GM04504 (cell line): ENCODE measurements around the gene PRKAR2A.

ENCODE experiments used
- DNase-seq: peaks from one replicate; pipeline ENCODE4 v3.0.0-alpha.2; 2012; ENCODE audit warnings: low read depth

PRKAR2A gene

DNA sequence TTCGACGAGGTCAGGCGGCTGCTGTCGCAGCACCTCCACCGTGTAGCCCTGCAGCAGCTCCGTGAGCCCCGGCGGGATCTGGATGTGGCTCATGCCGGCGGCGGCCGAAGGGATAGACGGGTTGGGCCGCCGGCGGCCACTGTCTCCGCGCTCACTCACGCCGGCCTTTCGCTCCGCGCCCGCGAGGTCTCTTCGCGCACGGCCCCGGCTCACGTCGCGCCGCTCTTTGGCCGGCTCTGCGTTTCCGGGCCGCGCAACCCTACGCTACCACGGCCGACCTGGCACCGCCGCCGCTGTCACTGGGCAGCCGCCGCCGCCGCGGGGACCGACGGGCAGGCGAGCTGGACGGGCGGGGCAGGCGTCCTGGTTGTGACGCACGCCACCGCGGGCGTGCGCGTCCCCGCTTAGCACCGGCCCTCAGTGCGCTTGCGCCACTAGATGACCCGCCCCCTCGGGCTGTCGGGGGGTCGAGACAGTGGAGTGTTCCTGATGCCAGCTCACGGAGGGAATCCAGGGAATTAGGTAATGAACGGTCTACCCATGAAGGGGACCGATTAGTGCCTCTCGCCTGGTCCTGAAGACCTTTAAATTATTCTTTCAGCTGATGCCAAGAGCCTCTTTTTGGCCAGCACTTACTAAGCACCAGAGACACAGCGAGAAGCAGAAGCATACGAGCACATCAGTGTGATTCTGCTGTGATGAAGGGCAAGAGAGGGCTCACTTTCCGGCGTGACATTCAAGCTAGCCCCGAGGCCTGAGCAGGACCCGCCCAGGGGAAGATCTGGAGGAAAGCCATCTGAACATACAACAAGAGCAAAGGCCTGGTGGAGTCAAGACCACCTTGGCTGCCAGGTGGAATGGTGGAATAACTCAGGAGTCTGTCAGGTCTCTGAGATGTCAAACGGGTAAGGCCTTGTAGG is at the start of gene PRKAR2A:
TSS of gene PRKAR2A (minus strand) at position 371 of the 920 bp plus-strand sequence. CDS start at position 93, 278 bp downstream.
- DNase-seq = peak; percentile 75

DNA sequence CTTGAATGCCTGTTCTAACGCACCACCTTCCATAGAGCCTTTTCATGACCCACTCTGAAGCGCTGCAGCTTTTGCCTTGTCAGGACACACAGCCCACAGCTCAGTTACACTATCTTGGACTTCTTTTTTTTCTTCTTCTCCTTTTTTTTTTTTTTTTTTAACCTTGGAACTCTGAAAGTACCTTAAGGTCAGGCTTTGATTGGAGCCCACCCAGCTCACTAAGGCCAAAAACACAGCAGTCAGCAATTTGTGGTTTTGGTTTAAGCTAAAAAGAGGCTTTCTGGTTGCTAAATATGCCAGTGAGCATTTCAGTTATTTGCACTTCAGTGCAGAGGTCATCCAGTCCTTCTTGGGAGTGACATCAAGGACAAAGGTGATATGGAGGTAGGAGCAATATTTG is 49.3 kb upstream of the PRKAR2A start:
- no peak for DNase-seq

GRCh38 chr3:48894516-48894915 is 46.8 kb upstream of the PRKAR2A start:
- DNase-seq = no peak

DNA sequence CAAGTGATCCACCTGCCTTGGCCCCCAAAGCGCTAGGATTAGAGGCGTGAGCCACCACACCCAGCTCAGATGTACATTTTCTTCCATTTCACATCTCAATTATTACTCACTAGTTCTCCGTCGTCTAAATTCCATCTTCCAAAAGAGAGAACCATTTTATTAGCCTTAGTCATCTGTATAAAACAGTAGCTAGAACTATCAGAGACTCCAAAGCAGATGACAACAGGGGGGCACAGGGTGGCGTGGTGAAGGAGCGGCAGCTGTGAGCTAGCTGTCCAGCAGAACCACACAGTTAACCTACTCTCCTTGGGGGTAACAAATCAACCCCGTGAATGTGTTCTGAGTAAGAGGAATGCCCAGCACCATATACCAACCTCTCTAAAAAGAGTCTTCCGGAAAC is 43.9 kb upstream of the PRKAR2A start:
- DNase-seq = no peak

- DNase-seq = no peak
These were observed 38.1 kb upstream of the PRKAR2A start for GRCh38 chr3:48885753-48886152.

GRCh38 chr3:48881652-48882114 is 34.0 kb upstream of the PRKAR2A start:
- no peak for DNase-seq

- no peak for DNase-seq
These were observed 33.3 kb upstream of the PRKAR2A start for GRCh38 chr3:48881006-48881405.

DNA sequence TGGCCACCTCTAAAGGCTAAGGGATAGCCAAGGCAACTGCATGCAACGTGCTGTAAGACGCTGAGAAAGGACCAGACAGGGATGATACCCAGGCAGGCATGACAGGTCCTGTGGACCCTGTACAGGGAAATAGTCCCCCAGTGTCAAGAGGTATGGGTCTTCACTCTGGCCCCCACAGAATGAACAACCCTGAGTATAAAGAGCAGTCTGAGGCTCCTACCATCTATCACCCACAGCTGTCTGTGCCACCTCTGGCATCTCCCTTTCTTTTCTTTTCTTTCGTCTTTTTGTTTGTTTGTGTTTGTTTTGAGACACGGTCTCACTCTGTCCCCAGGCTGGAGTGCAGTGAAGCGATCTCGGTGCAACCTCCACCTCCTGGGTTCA is 32.3 kb upstream of the PRKAR2A start:
- no peak for DNase-seq

- no peak for DNase-seq
These were observed 31.8 kb upstream of the PRKAR2A start for GRCh38 chr3:48879307-48879993.

DNA sequence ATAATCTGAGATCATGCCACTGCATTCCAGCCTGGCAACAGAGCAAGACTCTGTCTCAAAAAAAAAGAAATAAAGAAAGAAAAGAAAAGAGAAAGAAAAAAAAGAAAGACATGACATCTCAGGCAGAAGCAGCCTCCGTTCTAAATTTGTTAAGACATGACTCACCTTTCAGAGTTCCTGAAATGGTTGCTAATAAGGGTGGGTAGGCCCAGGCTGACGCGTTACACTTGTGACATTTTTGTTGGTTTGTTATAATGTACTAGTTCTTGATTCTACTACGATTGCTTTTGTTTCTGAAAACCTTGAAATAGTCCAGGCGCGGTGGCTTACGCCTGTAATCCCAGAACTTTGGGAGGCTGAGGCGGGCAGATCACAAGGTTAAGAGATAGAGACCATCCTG is 30.0 kb upstream of the PRKAR2A start:
- no peak for DNase-seq

DNA sequence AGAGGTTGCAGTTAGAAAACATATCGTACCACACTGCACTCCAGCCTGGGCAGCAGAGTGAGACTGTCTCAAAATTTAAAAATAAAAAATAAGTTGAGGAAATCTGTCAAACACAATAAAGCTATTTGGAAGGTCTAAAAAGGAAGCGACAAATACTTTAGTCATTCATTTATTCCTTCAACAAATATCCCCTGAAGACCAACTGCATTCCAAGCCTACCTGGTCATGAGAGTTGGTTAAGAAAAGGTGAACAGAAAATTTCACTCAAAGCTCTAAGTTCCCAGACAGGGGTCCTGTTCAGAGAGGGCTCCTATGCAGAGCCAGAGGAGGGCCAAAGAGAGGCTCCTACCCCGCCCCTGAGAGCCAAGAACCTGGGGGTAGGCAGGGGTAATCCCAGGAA is 15.4 kb upstream of the PRKAR2A start:
- no peak for DNase-seq

DNA sequence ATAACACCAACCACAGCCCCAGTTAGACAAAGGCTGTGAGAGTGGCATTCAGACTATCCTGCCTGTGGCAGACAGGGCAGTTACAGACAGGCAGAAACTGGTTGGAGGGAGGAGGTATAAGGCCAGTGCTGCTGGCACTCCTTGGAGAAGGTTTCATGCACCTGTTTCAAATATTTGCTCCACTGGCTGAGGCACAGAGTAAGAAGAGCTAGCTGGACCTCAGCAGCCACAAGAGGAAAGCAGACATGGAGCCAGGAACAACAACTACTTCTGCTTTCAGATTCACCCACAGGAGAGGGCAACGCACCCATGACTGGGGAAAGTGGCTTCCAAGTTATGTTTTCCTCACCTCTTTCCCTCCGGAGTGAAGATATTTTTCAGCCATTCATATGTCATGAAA is 11.5 kb upstream of the PRKAR2A start:
- no peak for DNase-seq

GRCh38 chr3:48858709-48859108 is 11.0 kb upstream of the PRKAR2A start:
- no peak for DNase-seq

DNA sequence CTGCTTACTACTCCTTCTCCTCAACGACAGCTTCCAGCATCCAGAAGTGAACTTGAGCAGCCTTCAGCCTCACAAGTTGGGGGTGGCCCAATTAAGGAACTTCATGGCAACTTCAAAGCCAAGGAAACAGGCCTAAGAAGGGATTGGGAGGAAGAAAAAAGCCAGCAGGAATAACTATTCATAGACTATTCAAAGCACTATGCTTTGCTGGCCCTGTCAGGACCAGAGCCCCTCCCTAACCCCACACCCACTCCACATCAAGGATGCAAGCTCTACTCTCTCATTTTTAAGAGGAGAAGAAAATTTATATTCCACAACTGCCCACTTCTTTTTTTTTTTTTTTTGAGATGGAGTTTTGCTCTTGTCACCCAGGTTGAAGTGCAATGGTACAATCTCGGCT is 10.0 kb upstream of the PRKAR2A start:
- no peak for DNase-seq

GRCh38 chr3:48856469-48856868 is 8.8 kb upstream of the PRKAR2A start:
- no peak for DNase-seq

- DNase-seq = no peak
These were observed 8.2 kb upstream of the PRKAR2A start for GRCh38 chr3:48855681-48856447.

- DNase-seq = no peak
These were observed 4.5 kb upstream of the PRKAR2A start for GRCh38 chr3:48852151-48852550.

DNA sequence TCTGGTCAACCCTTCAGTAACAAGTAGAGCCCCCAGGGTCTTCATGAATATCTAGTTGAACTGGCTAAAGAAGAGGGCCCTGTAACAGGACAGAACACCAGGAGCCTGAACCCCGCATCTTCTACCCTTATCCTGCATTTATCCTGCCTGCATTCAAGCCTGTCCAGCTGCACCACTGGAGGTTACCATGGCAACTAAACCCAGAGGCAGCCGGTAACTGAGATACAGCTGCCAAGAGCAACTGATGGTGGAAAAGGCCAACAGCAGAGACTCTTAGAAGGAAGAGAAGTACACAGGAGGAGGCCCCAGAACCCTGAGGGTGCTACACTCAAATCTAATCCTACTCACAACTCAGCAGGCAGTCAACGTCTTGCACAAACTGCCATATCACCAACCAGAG is 3.7 kb upstream of the PRKAR2A start:
- no peak for DNase-seq

- no peak for DNase-seq
These were observed 1.3 kb upstream of the PRKAR2A start for GRCh38 chr3:48848816-48849515.

GRCh38 chr3:48847053-48847503 is 596 bp downstream of the PRKAR2A start:
- DNase-seq = peak; percentile 49

DNA sequence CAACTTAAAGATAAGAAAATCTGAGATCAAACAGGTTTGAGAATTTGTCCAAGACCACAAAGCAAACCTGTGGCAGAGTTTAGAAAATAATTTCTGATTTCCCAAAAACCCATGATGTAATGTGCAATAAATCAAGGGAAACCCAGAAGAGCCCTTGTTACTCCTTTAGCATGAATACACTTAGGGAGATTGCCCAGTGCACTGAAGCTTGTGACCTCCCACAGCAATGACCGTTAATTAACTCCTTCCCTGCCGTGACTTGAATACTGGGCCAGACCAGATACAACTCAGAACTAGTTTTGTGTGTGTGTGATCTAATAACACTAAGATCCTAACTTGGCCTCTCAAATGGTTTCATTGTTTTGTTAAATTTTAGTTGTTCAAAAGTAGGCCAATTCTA is 2.5 kb downstream of the PRKAR2A start:
- no peak for DNase-seq

GRCh38 chr3:48837163-48837562 is 10.5 kb downstream of the PRKAR2A start:
- DNase-seq = no peak
